WTC11 (cell line): ENCODE results near the gene MDFIC.

ENCODE experiments used
- ATF1 ChIP-seq: sonication (generic); formaldehyde crosslinking; IDR thresholded peaks from 2 replicates; pipeline ENCODE4 v1.8.1; 2023; ENCODE audit warnings: mild to moderate bottlenecking, moderate library complexity, missing genetic modification reagents
- CREM ChIP-seq: sonication (generic); formaldehyde crosslinking; IDR thresholded peaks from 2 replicates; pipeline ENCODE4 v1.8.1; 2022; ENCODE audit warnings: mild to moderate bottlenecking, missing genetic modification reagents, moderate library complexity
- E2F4 ChIP-seq: sonication (generic); formaldehyde crosslinking; IDR thresholded peaks from 2 replicates; pipeline ENCODE4 v1.8.1; 2022; ENCODE audit warnings: low read depth, mild to moderate bottlenecking, moderate library complexity, missing genetic modification reagents, borderline replicate concordance
- FOXK1 ChIP-seq: sonication (generic); formaldehyde crosslinking; IDR thresholded peaks from 2 replicates; pipeline ENCODE4 v1.8.0; 2022; ENCODE audit warnings: mild to moderate bottlenecking, moderate library complexity, missing genetic modification reagents
- FOXP1 ChIP-seq: sonication (generic); formaldehyde crosslinking; IDR thresholded peaks from 2 replicates; pipeline ENCODE4 v1.8.0; 2022; ENCODE audit warnings: missing genetic modification reagents, mild to moderate bottlenecking, moderate library complexity, borderline replicate concordance
- FOXP4 ChIP-seq: sonication (generic); formaldehyde crosslinking; IDR thresholded peaks from 2 replicates; pipeline ENCODE4 v1.8.0; 2022; ENCODE audit warnings: mild to moderate bottlenecking, missing genetic modification reagents
- NR1H2 ChIP-seq: sonication (generic); formaldehyde crosslinking; IDR thresholded peaks from 2 replicates; pipeline ENCODE4 v1.9.0; 2021; ENCODE audit warnings: mild to moderate bottlenecking, moderate library complexity, missing genetic modification reagents
- SP1 ChIP-seq: sonication (generic); formaldehyde crosslinking; conservative IDR thresholded peaks from 2 replicates; pipeline ENCODE4 v1.8.1; 2022; ENCODE audit warnings: missing genetic modification reagents
- USF1 ChIP-seq: sonication (generic); formaldehyde crosslinking; IDR thresholded peaks from 2 replicates; pipeline ENCODE4 v1.8.0; 2022; ENCODE audit warnings: mild to moderate bottlenecking, missing genetic modification reagents
- ZNF219 ChIP-seq: sonication (generic); formaldehyde crosslinking; IDR thresholded peaks from 2 replicates; pipeline ENCODE4 v1.8.0; 2023; ENCODE audit warnings: missing genetic modification reagents, mild to moderate bottlenecking, borderline replicate concordance
- ZNF416 ChIP-seq: fragments of 250-450 bp; sonication (Bioruptor Pico); IDR thresholded peaks from 2 replicates; pipeline ENCODE4 v1.9.0; 2021; ENCODE audit warnings: mild to moderate bottlenecking, inconsistent platforms
- TF ChIP-seq, protein P1 (sequence below): fragments of 200-600 bp; IDR thresholded peaks from 2 replicates; pipeline ENCODE4 v1.8.0; 2022; ENCODE audit warnings: antibody characterized with exemption
- TF ChIP-seq, protein P2 (sequence below): sonication (generic); formaldehyde crosslinking; IDR thresholded peaks from 2 replicates; pipeline ENCODE4 v1.8.0; 2022; ENCODE audit warnings: mild to moderate bottlenecking, missing genetic modification reagents
- TF ChIP-seq, protein P3 (sequence below): sonication (generic); formaldehyde crosslinking; IDR thresholded peaks from 2 replicates; pipeline ENCODE4 v1.8.1; 2023; ENCODE audit warnings: mild to moderate bottlenecking, missing genetic modification reagents, moderate library complexity

- TF ChIP-seq, protein P1, sequence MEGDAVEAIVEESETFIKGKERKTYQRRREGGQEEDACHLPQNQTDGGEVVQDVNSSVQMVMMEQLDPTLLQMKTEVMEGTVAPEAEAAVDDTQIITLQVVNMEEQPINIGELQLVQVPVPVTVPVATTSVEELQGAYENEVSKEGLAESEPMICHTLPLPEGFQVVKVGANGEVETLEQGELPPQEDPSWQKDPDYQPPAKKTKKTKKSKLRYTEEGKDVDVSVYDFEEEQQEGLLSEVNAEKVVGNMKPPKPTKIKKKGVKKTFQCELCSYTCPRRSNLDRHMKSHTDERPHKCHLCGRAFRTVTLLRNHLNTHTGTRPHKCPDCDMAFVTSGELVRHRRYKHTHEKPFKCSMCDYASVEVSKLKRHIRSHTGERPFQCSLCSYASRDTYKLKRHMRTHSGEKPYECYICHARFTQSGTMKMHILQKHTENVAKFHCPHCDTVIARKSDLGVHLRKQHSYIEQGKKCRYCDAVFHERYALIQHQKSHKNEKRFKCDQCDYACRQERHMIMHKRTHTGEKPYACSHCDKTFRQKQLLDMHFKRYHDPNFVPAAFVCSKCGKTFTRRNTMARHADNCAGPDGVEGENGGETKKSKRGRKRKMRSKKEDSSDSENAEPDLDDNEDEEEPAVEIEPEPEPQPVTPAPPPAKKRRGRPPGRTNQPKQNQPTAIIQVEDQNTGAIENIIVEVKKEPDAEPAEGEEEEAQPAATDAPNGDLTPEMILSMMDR: no peak
- TF ChIP-seq ZNF219 (CRISPR knock-in tag) (no peak), ZNF416 (no peak), ATF1 (CRISPR knock-in tag) (no peak), NR1H2 (no peak), CREM (CRISPR knock-in tag) (no peak), FOXK1 (CRISPR knock-in tag) (no peak), FOXP4 (CRISPR knock-in tag) (no peak), FOXP1 (CRISPR knock-in tag) (no peak), E2F4 (no peak), SP1 (CRISPR knock-in tag) (no peak), USF1 (CRISPR knock-in tag) (no peak)
- TF ChIP-seq, protein P2, sequence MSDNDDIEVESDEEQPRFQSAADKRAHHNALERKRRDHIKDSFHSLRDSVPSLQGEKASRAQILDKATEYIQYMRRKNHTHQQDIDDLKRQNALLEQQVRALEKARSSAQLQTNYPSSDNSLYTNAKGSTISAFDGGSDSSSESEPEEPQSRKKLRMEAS (CRISPR knock-in tag): no peak
- TF ChIP-seq, protein P3, sequence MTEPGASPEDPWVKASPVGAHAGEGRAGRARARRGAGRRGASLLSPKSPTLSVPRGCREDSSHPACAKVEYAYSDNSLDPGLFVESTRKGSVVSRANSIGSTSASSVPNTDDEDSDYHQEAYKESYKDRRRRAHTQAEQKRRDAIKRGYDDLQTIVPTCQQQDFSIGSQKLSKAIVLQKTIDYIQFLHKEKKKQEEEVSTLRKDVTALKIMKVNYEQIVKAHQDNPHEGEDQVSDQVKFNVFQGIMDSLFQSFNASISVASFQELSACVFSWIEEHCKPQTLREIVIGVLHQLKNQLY (CRISPR knock-in tag): no peak
These were observed 36.1 kb upstream of the MDFIC start for GRCh38 chr7:114885836-114886235.
